ENCODE measurements around the gene RAC3. TPM values are rescaled to one million over a fixed set of nuclear protein-coding genes. Genes with fewer than 3 reads are reported as not detected.

Gene RAC3
- total and polyA plus RNA-seq, 2 of the 8 experiments (the other 6 are each of a cell fraction or from before 2014, with no cell fraction given): 177 to 299 TPM

DNA sequence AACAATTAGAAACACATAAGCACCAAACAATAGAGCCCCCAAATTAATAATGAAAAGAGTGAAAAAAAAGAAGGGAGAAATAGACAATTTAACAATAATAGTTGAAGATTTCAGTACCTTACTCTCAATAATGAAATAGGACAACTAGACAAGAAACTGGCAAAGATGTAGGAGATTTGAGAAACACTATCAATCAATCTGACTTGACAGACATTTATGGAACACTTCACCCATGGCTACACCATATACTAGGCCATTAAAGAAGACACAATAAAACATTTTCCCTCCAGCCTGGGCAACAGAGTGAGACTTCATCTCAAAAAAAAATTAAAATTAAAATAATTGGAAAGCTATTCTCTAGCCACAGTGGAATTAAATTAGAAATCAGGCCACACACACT, 39.1 kb downstream of the RAC3 start (continued):
- no peak for TF ChIP-seq CTBP2 (IDR thresholded peaks at IDR 0.05; ENCODE audit: borderline replicate concordance, insufficient read depth, insufficient read length, low read length)

All from H1 (cell line).